Ascending aorta (tissue), 2 donors: ENCODE results near the gene DUSP7. TPM values are rescaled to one million over a fixed set of nuclear protein-coding genes. Genes with fewer than 3 reads are reported as not detected.

Experiments used
- DNase-seq, 2 donors: peaks; one replicate each; pipeline ENCODE4 v3.0.0-alpha.2; 2019; ENCODE audit warnings: low spot score in 2 of 2
- H3K27ac ChIP-seq, 2 donors: fragments of 200-600 bp; sonication (generic); one replicate each; pipeline ENCODE4 v1.5.1; 2016 to 2017; ENCODE audit warnings: mild to moderate bottlenecking in 1 of 2
- H3K27me3 ChIP-seq: fragments of 200-600 bp; sonication (generic); one replicate; pipeline ENCODE4 v1.5.1; 2017
- H3K36me3 ChIP-seq, 2 donors: fragments of 200-600 bp; sonication (generic); one replicate each; pipeline ENCODE4 v1.5.1; 2016
- H3K4me1 ChIP-seq, 2 donors: fragments of 200-600 bp; sonication (generic); one replicate each; pipeline ENCODE4 v1.5.1; 2016 to 2017; ENCODE audit warnings: mild to moderate bottlenecking in 1 of 2
- H3K4me3 ChIP-seq, 2 donors: fragments of 200-600 bp; sonication (generic); one replicate each; pipeline ENCODE4 v1.5.1; 2016 to 2017; ENCODE audit warnings: mild to moderate bottlenecking in 1 of 2
- H3K9me3 ChIP-seq, 2 donors: fragments of 200-600 bp; sonication (generic); one replicate each; pipeline ENCODE4 v1.5.1; 2016
- intact Hi-C: fragments of 100-400 bp; cut with DNase I; formaldehyde crosslinking; loops from one replicate; pipeline ENCODE4 v1.15.1; 2023
- total RNA-seq: library from RNA; depleted of rRNA; stranded (reverse); fragments of >200 nt; gene quantifications from one replicate; pipeline ENCODE4 v1.1.0, GENCODE V29; 2016
- TF ChIP-seq, protein P1 (sequence below), 3 experiments: fragments of 200-600 bp in 2 of 3; fragments of 450-650 bp in 1 of 3; sonication (generic) in 2 of 3; IDR thresholded peaks; one replicate each; pipeline ENCODE4 v1.5.1; 2016 to 2019; ENCODE audit warnings: antibody characterized with exemption in 3 of 3, mild to moderate bottlenecking in 1 of 3, moderate library complexity in 1 of 3

The DUSP7 gene
- total RNA-seq, 1 donor from 2014 or later: 76.5 TPM

DNA sequence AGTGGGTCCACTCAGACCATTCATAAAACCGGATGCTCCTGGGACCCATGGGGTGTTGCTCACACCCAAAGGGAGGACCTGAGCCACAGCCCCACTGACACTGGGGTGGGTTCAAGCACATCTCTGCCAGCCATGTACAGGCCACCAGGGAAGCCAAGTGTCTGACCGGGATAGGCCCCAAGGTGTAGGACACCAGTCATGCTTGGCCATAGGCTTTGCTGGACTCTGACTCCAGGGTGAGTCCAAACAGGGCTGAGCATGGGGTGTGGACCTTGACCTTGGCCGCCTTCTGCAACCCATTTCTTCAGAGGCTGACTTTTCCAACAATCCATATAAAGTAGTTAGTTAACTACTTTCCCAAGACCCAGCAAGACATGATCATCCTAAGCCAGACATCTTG is 31.4 kb upstream of the DUSP7 start:
- intact Hi-C loops: no loop called here
- Histone ChIP-seq H3K9me3 (no peaks in the 10 kb centered on the region), H3K27ac (peak overlapping the region; percentile 98 to 99), H3K27me3 (no peaks in the 10 kb centered on the region), H3K36me3 (no peaks in the 10 kb centered on the region), H3K4me3 (no peak overlapping the region), H3K4me1 (peaks cover 31 to 41% of the 10 kb centered on the region in 2 donors)
- DNase-seq: no peak
- TF ChIP-seq, protein P1, sequence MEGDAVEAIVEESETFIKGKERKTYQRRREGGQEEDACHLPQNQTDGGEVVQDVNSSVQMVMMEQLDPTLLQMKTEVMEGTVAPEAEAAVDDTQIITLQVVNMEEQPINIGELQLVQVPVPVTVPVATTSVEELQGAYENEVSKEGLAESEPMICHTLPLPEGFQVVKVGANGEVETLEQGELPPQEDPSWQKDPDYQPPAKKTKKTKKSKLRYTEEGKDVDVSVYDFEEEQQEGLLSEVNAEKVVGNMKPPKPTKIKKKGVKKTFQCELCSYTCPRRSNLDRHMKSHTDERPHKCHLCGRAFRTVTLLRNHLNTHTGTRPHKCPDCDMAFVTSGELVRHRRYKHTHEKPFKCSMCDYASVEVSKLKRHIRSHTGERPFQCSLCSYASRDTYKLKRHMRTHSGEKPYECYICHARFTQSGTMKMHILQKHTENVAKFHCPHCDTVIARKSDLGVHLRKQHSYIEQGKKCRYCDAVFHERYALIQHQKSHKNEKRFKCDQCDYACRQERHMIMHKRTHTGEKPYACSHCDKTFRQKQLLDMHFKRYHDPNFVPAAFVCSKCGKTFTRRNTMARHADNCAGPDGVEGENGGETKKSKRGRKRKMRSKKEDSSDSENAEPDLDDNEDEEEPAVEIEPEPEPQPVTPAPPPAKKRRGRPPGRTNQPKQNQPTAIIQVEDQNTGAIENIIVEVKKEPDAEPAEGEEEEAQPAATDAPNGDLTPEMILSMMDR (IDR thresholded peaks at IDR 0.05): no peak

DNA sequence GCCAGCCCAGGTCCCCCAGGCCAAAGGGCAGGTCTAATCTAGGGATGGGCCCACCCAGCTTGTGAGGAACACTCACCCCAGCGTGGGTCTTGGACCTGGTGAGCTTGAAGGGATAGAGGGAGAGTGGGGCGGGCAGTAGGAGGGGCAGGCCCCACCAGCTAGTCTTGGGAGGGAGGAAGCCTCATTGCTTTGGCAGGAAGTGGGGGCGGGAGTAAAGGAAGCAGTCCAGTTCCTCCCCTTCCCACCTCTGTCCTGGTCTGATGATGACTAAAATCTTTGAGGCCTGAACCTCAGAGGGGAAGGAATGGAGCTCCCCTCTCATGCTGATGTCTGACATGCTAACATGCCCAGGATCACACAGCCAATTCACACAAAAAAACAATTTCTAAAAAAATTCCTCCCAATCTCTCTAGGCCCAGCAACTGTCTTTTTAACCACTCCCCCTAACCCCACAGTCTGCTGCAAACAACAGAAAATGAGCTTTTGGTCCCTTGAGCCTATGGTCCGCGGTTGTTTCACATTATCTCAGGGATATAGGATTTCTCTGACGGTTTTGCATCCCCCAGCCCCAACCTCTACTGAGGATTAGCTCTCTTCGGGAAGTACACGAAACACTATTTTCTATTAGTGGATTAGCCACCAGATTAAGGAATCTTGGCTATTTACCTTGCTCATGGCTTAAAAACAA is 30.7 kb upstream of the DUSP7 start:
- no peak overlapping the region for H3K4me3 ChIP-seq
- H3K27me3 ChIP-seq: no peaks in the 10 kb centered on the region
- H3K36me3 ChIP-seq: no peaks in the 10 kb centered on the region
- peaks cover 31 to 39% of the 10 kb centered on the region in 2 donors for H3K4me1 ChIP-seq
- TF ChIP-seq, protein P1 (IDR thresholded peaks at IDR 0.05): no peak
- peak overlapping the region in 1 of 2 donors; percentile 99 for H3K27ac ChIP-seq
- intact Hi-C loops: no loop called here
- H3K9me3 ChIP-seq: no peaks in the 10 kb centered on the region
- DNase-seq: no peak

DNA sequence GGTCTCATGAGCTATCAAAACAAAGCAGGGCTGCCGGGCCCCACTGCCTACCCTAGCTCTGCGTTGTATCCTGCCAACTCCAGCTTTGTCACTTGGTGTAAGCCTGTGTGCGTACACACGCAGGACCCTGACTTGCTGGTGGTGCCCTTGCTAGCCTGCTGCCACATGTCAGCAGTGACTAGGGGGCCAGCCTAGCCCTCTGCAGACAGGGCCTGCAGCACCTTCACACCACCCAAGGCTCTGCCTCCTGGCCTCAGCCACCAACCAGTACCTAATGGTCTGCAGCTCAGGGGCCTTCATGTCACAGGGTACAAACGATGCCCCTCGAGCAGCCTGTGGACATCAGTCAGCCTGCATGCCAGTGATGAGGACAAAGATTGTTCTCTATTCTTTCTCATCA is 30.1 kb upstream of the DUSP7 start:
- Histone ChIP-seq H3K27me3 (no peaks in the 10 kb centered on the region), H3K4me1 (peaks cover 26 to 32% of the 10 kb centered on the region in 2 donors), H3K27ac (peak overlapping the region in 1 of 2 donors; percentile 99), H3K4me3 (no peak overlapping the region), H3K36me3 (no peaks in the 10 kb centered on the region), H3K9me3 (no peaks in the 10 kb centered on the region)
- intact Hi-C loops: no loop called here
- TF ChIP-seq, protein P1 (IDR thresholded peaks at IDR 0.05): no peak
- DNase-seq: no peak

DNA sequence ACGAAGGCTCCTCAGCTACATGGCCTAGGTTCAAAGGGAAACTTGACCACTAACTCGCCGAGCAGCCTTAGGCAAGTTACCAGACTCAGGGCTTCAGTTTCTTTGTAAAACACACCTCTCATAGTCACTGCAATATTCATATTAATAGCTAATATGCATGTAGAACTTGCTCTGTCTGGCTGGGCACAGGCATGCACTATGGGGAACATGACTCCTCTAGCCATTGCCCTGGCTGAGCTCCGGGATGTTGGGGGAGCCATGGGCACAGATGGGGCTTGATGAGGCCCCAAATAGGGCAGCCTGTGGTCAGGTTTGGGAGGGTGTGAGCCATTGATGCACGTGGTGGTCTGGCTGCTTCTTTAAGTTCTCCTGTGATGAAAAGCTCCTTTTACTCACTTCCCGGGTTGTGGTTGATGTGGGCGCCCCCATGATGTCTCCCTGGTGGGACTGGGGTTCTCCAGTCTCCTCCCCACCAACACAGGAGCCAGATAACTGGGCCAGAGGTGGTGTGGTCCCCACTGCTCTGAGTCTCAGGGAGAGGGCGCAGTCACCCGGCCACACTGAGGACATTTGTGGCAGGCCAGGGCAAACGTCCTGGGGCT is 29.4 kb upstream of the DUSP7 start:
- Histone ChIP-seq H3K36me3 (no peaks in the 10 kb centered on the region), H3K27ac (no peak overlapping the region), H3K4me3 (no peak overlapping the region), H3K4me1 (peaks cover 19 to 26% of the 10 kb centered on the region in 2 donors), H3K9me3 (no peaks in the 10 kb centered on the region), H3K27me3 (no peaks in the 10 kb centered on the region)
- TF ChIP-seq, protein P1 (IDR thresholded peaks at IDR 0.05): no peak
- intact Hi-C loops: no loop called here
- DNase-seq: no peak

DNA sequence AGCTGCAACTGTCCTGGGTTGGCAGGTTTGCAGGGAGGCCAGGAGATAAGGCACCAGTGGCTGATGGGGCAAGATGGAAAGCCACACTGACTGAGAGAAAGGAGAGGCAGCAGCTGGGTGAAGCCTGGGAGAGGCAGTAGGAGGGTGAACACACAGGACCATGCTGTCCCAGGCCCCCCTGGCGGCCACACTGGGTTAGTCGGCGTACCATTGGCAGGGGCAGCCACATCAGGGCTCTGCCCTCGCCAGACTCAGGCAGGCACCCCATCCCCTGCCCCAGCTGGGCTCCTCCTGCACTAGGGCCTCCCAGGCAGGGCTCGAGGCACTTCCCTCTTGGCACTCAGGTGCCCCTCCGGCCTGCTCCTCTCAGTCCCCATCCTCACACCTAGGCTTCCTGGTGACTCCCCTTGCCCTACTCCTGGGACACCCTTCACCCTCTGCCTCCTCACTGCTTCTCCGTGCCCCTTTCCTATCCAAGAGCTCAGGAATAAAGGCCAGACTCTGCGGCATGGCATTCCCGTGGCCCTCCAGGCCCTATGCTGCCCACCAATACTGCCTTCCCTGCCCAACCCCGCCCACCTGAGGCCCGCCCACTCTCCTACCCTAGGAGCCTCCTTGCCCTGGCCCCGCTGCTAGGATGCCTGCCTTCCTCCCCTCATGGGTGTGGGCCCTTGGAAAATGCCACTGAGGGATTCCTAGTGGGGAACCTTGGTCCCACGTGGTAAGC is 28.7 kb upstream of the DUSP7 start:
- H3K4me3 ChIP-seq: no peak overlapping the region
- TF ChIP-seq, protein P1 (IDR thresholded peaks at IDR 0.05): no peak
- no peaks in the 10 kb centered on the region for H3K9me3 ChIP-seq
- DNase-seq: no peak
- H3K4me1 ChIP-seq: peaks cover 12 to 20% of the 10 kb centered on the region in 2 donors
- H3K27me3 ChIP-seq: no peaks in the 10 kb centered on the region
- no peaks in the 10 kb centered on the region for H3K36me3 ChIP-seq
- intact Hi-C loops: no loop called here
- H3K27ac ChIP-seq: no peak overlapping the region
